Neuron (in vitro differentiated cells): ENCODE data around the gene EFHB.
"Not testable (repeated sequence)": the region's sequence is repeated elsewhere in the genome, so short reads cannot be mapped to it uniquely, and the experiment has no call there.

ENCODE experiments used
- H2AFZ ChIP-seq: one replicate; pipeline ENCODE4 v1.6.1; 2013; ENCODE audit warnings: low read depth, mild to moderate bottlenecking, inconsistent platforms, low read length, moderate library complexity
- H3K27me3 ChIP-seq: one replicate; pipeline ENCODE4 v1.6.1; 2013; ENCODE audit warnings: low read length; ENCODE audit not compliant: insufficient read depth
- H3K36me3 ChIP-seq: one replicate; pipeline ENCODE4 v1.6.1; 2013; ENCODE audit warnings: low read length; ENCODE audit not compliant: insufficient read depth
- H3K4me1 ChIP-seq: one replicate; pipeline ENCODE4 v1.6.1; 2013; ENCODE audit warnings: low read length; ENCODE audit not compliant: insufficient read depth
- H3K4me3 ChIP-seq: 2 replicates; pipeline ENCODE4 v1.5.1; 2013; ENCODE audit warnings: mild to moderate bottlenecking, low read length, moderate library complexity
- H3K9me3 ChIP-seq: one replicate; pipeline ENCODE4 v1.6.1; 2013; ENCODE audit warnings: low read length

The EFHB gene

GRCh38 chr3:19934098-19934566, at the start of gene EFHB:
Gene EFHB, minus strand, starts transcription at chr3:19934217. Its CDS starts 199 bp downstream, at chr3:19934018.
- H2AFZ ChIP-seq: peak within 1 kb of the TSS; percentile 72
- H3K36me3 ChIP-seq: no peaks in the 10 kb centered on the region
- no peaks in the 10 kb centered on the region for H3K27me3 ChIP-seq
- H3K4me3 ChIP-seq: no peak within 1 kb of the TSS
- no peaks in the 10 kb centered on the region for H3K4me1 ChIP-seq
- H3K9me3 ChIP-seq: no peaks in the 10 kb centered on the region

DNA sequence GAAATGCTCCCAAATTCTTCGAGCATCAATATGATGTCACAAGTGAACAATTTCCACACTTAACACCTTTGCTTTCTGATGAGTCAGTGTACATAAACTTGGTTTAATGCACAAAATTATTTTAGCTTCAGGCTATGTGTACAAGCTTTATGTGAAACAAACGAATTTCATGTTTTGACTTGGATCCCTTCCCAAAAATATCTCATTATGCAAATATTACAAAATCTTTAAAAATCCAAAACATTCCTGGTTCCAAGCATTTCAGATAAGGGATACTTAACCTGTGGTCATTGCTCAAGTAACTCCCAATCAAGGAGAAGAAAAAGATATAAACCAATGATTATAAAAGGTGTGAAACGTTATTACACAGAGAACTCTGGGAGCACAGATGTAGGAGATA, 38.0 kb upstream of the EFHB start:
- Histone ChIP-seq H3K9me3 (no peaks in the 10 kb centered on the region), H3K4me3 (no peak overlapping the region), H3K36me3 (peaks cover 25% of the 10 kb centered on the region), H3K4me1 (no peaks in the 10 kb centered on the region), H2AFZ (no peak overlapping the region), H3K27me3 (no peaks in the 10 kb centered on the region)

DNA sequence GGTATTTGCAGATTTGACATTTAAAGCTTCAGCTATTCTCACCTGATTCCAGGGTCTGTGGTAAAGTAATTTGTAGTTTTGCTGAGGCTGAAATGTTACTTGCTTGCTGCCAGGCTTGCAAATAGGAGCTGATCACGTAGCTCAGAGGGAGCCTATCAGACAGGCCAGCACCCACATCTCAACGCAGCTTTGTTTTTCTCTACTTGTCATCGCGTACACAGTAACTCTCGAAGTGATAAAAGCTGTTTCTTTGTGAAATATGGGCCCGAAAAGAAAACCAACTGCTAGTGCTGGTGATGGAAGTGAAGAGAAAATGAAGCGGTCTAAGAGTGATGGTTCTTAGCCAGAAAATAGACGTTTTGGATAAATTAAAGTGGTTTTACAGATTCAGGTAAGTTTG, 36.3 kb upstream of the EFHB start:
- H3K36me3 ChIP-seq: peaks cover 22% of the 10 kb centered on the region

DNA sequence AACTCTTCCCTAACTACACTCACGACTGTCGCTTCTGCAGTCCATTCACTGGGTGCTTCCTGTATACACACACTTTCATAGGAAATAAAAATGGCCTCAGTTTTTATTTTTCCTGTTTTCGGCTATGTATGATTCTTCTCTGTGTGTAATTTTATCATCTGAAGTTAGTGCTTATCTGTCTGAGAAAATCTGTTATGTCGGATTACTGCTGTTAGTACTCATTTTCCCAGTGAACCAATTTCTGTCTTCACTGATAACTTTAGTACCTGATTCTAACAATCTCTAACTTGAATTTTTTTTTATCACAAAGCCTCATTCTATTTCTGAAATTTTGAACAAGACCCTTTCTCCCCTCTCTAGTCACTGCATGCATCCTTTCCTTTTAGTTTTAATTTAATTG, 33.8 kb upstream of the EFHB start:
- H3K4me3 ChIP-seq: no peak overlapping the region
- peaks cover 16% of the 10 kb centered on the region for H3K36me3 ChIP-seq

More for the DNA sequence above, 36.3 kb upstream of the EFHB start:
- Histone ChIP-seq H3K27me3 (no peaks in the 10 kb centered on the region), H3K4me1 (no peaks in the 10 kb centered on the region), H2AFZ (no peak overlapping the region), H3K4me3 (no peak overlapping the region), H3K9me3 (peaks cover 5% of the 10 kb centered on the region)

GRCh38 chr3:19967208-19967607, 33.2 kb upstream of the EFHB start:
- Histone ChIP-seq H3K27me3 (no peaks in the 10 kb centered on the region), H2AFZ (no peak overlapping the region), H3K4me1 (no peaks in the 10 kb centered on the region), H3K4me3 (no peak overlapping the region), H3K36me3 (peaks cover 16% of the 10 kb centered on the region), H3K9me3 (peaks cover 5% of the 10 kb centered on the region)

More for the DNA sequence above, 33.8 kb upstream of the EFHB start:
- Histone ChIP-seq H2AFZ (no peak overlapping the region), H3K27me3 (no peaks in the 10 kb centered on the region), H3K9me3 (peaks cover 5% of the 10 kb centered on the region), H3K4me1 (no peaks in the 10 kb centered on the region)

GRCh38 chr3:19961960-19962359, 27.9 kb upstream of the EFHB start:
- H3K36me3 ChIP-seq: peaks cover 28% of the 10 kb centered on the region
- no peak overlapping the region for H3K4me3 ChIP-seq
- H3K4me1 ChIP-seq: no peaks in the 10 kb centered on the region
- peaks cover 5% of the 10 kb centered on the region for H3K9me3 ChIP-seq
- H2AFZ ChIP-seq: no peak overlapping the region
- no peaks in the 10 kb centered on the region for H3K27me3 ChIP-seq

- H3K4me1 ChIP-seq: no peaks in the 10 kb centered on the region
- no peak overlapping the region for H3K4me3 ChIP-seq
- H2AFZ ChIP-seq: no peak overlapping the region
- no peaks in the 10 kb centered on the region for H3K9me3 ChIP-seq
- no peaks in the 10 kb centered on the region for H3K27me3 ChIP-seq
- H3K36me3 ChIP-seq: peaks cover 27% of the 10 kb centered on the region
Observed at GRCh38 chr3:19960696-19961095, 26.7 kb upstream of the EFHB start.

- Histone ChIP-seq H2AFZ (no peak overlapping the region), H3K36me3 (peaks cover 33% of the 10 kb centered on the region), H3K9me3 (no peaks in the 10 kb centered on the region), H3K4me3 (no peak overlapping the region), H3K27me3 (no peaks in the 10 kb centered on the region), H3K4me1 (no peaks in the 10 kb centered on the region)
Observed at GRCh38 chr3:19959505-19959904, 25.5 kb upstream of the EFHB start.

DNA sequence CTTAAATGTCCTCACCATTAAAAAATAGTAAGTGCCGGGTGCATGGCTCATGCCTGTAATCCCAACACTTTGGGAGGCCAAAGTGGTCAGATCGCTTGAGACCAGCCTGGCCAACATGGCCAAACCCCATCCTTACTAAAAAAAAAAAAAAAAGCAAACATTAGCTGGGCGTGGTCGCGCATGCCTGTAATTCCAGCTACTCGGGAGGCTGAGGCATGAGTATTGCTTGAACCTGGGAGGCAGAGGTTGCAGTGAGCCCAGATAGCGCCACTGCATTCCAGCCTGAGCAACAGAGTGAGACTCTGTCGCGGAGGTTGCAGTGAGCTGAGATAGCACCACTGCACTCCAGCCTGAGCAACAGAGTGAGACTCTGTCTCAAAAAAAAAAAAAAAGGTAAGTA, 23.3 kb upstream of the EFHB start:
- H3K27me3 ChIP-seq, H3K4me1 ChIP-seq, H3K9me3 ChIP-seq, H3K4me3 ChIP-seq, H2AFZ ChIP-seq: not testable (repeated sequence)
- peaks cover 46% of the 10 kb centered on the region for H3K36me3 ChIP-seq

DNA sequence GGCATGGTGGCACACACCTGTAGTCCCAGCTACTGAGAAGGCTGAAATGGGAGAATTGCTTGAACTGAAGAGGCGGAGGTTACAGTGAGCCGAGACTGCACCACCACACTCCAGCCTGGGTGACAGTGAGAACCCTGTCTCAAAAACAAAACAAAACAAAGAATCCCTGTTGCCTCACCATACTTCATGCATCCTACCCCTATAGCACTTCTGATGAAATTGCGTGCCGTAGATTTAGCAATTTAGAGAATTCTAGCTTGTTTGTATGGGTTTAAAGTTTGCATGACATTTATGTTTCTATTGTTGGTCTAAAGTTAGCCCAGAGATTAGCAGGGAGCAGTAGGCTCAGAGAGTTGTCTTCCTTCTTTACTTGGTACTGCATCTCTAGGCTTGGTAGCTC, 20.7 kb upstream of the EFHB start:
- H3K36me3 ChIP-seq: peaks cover 47% of the 10 kb centered on the region
- no peaks in the 10 kb centered on the region for H3K4me1 ChIP-seq
- H3K27me3 ChIP-seq: no peaks in the 10 kb centered on the region
- no peak overlapping the region for H2AFZ ChIP-seq
- no peaks in the 10 kb centered on the region for H3K9me3 ChIP-seq
- H3K4me3 ChIP-seq: no peak overlapping the region

GRCh38 chr3:19950316-19950715, 16.3 kb upstream of the EFHB start:
- Histone ChIP-seq H3K36me3 (peaks cover 36% of the 10 kb centered on the region), H3K4me3 (no peak overlapping the region), H3K4me1 (peaks cover 19% of the 10 kb centered on the region), H3K27me3 (no peaks in the 10 kb centered on the region), H3K9me3 (no peaks in the 10 kb centered on the region), H2AFZ (no peak overlapping the region)

DNA sequence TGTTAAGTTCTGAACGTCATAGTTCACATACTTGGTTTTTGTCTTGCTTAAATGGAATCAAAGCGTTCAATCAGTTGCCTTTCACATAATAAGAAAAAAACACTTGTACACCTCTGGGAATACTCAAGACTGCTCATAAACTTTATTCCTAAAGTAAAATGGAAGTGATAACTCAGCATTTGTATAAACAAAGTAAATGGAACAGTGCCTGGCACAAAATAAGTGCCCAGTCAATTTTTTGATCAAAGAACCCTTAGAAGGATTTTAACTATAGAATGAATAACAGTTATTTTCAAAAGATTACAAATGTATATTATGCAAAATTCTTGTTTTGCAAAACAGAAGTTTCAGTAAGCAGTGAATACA, 14.2 kb upstream of the EFHB start:
- no peaks in the 10 kb centered on the region for H3K27me3 ChIP-seq
- H3K4me1 ChIP-seq: peaks cover 19% of the 10 kb centered on the region
- H3K36me3 ChIP-seq: peaks cover 22% of the 10 kb centered on the region
- no peaks in the 10 kb centered on the region for H3K9me3 ChIP-seq
- H3K4me3 ChIP-seq: peak overlapping the region; percentile 70
- no peak overlapping the region for H2AFZ ChIP-seq

GRCh38 chr3:19947549-19948225, 13.7 kb upstream of the EFHB start:
- H3K4me3 ChIP-seq: peak overlapping the region; percentile 70

More at GRCh38 chr3:19947549-19948225, 13.7 kb upstream of the EFHB start:
- Histone ChIP-seq H3K36me3 (peaks cover 17% of the 10 kb centered on the region), H2AFZ (peak overlapping the region; percentile 71), H3K9me3 (no peaks in the 10 kb centered on the region), H3K4me1 (peaks cover 19% of the 10 kb centered on the region), H3K27me3 (no peaks in the 10 kb centered on the region)
